Stimulated activated CD8-positive, alpha-beta memory T cell treated with anti-CD3 and anti-CD28 coated beads, Interleukin-2, amount 100 ng/mL, for 48 hours (primary cell): ENCODE results near the gene CENPX.

ENCODE experiments used
- DNase-seq, 2 donors: peaks; one replicate each; pipeline ENCODE4 v3.0.0-alpha.2; 2020; ENCODE audit warnings: low read depth in 2 of 2

CENPX gene

DNA sequence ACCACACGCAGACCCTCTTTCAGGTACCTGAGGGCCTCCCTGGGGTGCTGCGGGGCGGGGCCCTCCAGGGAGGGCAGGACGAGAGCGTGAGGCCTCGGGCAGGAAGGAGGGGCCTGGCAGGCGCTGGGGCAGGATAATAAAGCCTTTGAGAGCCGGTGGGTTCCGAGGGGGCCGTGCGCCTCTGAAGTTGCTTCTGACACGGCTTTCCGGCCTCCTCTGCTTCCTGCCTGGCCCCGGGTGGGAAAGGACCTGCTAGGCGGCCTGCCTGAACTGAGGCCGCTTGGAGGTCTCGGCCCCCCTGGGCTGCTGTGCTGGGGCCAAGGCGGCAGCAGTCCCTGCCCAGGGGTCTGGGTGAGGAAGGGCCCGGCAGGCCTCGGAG is 10.4 kb downstream of the CENPX start:
- no peak for DNase-seq

DNA sequence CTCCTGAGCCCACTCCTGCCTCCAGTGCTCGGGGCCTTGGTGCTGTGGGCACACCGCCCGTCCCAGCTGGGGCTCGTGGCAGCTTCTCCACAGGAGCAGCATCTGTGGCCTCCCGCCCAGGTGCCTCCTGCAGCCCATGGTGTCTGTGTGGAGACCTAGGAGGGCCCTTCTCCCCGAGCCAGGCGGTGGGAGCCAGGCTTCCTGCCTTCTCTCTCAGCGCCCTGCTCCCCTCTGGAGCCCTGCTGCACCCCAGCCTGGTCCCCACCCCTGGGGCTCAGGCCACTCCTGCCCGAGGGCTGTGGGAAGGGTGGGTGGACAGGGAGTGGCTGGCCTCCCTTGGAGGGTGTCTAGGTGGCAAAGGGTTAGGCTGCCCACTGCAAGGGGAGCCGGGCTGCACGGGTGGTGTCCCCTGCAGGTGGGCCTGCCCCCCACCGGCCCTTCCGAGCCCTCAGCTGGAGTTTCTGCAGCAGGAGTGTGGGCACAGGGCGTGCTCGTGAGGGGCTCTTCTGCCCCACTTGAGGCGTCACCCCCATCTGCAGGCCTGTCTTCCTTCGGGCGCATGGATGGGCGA is 11.0 kb downstream of the CENPX start:
- DNase-seq: no peak

DNA sequence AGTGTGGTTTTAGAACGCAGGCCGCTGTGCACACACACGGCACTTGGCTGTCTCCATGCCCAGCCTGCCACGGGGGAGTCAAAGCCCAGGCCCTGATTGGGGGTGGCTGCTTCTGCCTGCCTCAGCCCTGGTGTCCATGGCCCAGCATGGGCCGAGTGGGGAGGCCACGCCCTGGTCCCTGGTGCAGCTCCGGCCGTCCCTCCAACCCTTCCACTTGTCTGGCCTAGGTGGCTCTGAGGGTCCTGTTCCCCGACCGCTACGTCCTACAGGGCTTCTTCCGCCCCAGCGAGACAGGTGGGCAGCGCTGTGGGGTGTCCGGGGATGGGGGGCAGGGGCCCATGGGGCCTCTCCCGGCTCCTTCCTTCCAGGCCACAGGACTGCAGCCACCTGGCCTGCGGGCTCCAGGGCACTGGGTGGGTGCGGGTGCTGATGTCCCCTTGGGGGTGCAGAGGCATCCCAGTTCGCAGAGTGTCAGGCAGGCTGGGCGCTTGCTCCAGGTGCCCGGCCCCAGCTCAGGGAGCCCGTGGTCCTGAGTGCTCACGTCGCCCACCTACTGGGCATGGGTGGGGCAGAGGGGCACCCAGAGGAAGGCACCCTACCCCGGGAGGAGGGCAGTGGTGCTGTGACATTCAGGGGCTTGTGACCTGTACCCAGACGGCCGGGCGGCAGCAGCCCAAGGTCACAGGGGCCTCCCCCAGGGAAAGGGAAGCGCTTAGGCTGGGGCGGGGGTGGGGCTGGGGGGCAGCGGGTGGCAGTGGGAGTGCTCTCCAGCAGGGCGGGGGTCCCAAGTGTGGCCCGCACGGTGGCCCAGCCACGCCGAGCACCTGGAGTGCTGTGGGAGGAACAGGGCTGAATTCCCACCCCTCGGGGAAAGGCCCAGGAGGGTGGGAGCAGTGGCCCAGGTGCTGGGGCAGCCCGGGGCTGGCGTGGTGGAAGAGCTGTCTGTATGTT is 11.8 kb downstream of the CENPX start:
- no peak for DNase-seq

DNA sequence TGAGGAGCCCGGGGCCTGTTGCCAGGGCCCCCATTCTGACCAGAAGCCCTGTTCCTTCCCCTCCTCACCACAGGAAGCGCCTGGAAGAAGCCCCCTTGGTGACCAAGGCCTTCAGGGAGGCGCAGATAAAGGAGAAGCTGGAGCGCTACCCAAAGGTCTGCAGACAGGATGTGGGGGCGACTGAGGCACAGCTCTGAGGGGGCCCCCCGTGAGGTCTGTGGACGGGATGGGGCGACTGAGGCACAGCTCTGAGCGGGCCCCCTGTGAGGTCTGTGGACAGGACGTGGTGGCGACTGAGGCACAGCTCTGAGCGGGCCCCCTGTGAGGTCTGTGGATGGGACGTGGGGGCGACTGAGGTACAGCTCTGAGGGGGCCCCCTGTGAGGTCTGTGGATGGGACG is 13.3 kb downstream of the CENPX start:
- no peak for DNase-seq

DNA sequence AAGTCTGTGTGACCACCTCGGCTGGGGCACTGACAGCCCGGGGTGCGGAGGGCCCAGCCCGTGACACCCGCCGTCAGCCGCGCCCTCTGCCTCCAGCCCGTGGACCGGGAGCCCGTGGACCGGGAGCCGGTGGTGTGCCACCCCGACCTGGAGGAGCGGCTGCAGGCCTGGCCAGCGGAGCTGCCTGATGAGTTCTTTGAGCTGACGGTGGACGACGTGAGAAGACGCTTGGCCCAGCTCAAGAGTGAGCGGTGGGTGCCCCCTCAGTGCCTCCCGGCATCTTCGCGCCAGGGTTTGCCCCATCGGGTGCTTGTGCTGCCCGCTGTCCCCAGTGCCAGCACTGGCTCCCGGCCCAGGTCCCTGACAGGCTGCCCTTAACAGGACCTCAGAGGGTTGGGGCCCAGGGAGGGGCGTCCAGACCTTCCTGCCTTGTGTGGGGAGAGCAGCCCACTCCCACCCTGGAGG is 13.7 kb downstream of the CENPX start:
- DNase-seq: no peak

DNA sequence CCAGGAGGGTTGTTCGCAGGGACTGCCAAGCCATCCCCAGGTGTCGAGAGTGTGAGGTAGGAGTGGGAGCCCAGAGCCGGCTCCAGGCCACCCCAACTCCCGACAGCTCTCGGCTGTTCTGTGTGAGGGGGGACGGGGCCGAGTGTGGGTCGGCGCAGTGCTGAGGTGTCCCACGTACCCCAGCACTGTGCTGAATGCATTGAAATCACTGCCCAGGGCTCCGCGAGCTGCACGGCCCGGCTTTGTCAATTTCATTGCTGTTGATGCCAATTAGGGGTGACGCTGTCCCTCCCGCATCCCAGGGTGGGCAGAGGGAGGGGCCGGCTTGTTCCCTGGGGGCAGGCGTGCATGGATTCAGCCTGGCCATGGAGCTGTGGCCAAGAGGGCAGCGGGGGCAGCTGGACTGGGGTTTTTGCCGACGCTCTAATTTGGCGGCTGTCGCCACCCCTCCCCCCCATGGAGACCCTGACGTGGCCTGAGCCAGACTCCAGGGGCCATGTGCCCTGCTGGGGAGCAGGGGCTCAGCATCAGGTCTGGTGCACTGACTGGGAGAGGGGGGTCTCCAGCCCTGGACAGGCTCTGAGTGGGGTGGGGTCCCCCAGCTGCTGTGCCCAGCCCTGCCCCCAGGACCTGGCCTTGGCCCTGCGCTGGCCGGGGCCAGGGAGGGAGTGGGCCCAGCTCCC is 14.3 kb downstream of the CENPX start:
- DNase-seq: no peak

DNA sequence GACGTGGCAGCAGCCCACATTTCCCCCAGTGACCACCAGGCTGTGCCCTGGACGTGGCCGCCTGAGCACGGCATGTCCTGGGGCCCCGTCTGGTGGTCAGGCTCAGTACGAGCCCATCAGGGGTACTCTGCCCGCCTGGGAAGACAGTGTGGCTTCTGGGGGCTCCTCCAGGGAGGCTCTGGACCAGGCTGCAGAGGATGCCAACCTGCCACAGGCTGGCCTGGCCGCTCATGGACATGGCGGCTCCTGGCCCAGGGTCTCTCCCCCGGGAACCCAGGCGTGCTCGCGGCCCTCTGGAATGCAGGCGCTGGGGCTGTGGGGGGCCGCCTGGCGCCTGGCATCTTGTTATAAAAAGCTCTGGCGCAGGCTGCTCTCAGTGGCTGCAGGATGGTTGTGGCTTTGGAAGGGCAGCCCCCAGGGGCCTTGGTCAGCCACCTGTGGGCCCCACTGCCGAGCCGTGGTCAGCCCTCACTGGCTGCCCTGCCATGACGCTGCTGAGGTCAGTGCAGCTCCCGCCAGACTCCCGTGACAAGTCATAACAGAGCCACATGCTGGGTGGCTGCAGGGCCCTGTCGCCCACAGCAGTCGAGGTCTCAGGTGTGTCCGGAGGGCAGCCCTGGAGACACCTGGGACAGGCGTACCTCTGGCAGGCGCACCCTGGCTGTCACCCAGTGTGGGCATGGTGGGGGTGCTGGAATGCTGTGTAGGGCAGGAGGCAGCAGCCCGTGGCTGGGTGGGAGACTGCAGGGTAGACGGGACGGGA is 15.0 kb downstream of the CENPX start:
- no peak for DNase-seq

DNA sequence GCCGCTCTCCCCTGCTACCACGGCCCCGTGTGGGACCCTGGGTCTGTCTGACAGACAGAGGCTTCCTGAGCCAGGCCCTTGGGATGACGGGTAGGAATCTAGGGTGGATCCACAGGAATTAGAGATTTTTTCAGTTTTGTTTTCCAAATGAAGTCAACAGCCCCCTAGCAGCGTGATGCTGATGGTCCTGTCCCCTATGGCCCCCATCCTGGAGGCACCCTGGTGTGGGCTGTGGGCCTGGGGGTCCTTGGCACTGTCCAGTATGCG is 15.5 kb downstream of the CENPX start:
- no peak for DNase-seq

DNA sequence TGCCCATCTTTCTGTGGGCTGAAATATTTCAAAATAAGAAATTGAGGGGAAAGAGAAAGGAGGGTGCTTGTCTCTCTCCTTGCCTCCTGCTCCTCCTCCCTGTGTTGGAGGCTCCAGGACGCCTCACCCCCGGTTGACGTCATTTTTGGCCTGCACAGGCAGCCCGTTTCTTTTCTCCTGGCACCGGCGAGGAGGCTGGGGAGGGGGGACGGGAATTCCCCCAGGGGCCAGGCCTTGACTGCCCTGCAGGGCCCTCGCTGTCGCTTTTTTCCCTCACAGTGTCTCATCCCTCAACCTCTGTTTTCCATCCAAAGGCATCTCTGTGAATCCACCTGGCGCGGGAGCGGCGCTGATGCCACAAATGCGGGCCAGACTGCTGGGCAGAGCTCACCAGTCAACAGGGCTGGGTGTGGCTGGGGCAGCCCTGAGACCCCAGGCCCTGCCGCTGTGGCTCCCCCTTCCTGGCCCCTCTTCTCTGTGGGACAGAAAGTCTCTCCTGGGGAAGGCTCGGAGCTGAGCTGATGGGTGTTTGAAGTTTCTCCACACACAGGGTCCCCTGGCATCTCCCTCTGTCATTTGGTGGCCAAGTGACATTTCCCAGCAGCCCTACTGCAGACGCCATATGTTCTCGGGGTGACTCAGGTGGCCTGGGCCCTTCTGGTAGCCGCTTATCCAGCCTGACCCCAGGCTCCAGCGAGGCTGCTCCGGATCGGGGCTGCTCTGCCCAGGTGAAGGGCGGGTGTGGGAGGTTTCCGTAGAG is 16.0 kb downstream of the CENPX start:
- no peak for DNase-seq

DNA sequence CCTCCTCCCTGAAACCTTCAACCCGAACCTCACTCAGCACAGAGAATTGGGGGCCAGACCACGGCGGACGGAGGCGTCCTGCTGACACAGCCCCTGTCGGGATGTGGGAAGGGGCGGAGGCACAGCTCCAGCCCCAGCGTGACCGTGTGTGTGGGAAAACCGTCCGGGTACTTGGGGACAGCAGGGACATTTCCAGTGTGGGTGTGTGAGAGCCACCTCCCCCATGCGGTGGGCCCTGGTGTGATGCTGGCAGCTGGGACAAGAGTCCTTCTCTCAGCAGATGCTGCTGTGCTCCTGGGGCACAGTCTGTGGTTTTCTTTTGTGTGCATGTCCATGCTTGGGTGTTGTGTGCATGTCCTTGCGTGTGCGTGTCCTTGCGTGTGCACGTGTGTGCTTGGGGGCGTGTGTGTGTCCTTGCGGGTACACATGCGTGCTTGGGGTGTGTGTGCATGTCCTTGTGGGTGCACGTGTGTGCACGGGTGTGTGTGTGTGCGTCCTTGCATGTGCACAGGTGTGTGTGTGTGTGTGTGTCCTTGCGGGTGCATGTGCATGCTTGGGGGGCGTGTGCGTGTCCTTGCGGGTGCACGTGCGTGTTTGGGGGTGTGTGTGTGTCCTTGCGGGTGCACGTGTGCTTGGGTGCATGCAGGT is 16.9 kb downstream of the CENPX start:
- no peak for DNase-seq

DNA sequence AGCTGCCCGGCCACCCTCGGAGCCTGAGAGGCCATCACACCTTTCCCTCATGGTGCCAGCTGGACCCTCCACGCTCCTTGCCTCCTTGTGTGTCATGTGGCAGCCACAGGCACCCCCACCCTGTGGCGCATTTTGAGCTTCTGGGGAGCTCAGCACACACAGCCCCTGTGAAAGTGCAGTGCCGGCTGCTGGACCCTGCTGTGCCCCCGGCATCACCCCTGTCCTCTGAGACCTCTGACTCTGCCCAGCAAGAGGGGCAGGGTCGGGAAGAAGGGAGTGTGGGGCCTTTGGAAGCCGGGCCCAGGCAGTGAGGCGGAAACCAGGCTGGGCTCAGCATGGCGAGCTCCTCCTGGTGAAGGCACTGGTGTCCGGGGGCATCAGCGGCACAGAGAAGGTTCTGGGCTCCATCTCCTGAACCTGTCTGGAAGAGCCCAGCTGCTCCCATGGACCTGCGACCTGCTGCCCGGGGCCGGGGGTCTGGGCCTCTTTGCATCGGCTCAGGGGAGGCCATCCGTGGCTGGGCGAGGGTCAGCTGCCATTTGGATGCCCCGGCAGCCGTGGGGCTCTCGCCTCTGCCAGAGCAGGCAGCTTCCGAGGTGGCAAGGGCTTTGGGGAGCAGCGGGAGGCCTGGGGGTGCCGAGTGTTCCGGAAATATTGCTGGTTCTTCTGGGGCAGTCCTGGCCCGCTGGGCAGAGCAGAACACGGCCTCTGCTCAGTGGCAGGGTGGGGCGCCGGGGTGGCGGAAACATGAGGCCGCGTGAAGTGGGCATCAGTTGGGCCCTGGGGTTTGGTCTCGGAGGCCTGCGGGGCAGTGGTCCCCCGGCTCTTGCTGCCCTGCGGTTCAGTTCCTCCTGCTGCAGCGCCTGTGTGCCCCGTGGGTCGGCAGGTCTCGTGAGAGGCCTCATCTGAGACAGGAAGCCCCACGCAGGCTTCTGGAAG is 17.9 kb downstream of the CENPX start:
- no peak for DNase-seq

DNA sequence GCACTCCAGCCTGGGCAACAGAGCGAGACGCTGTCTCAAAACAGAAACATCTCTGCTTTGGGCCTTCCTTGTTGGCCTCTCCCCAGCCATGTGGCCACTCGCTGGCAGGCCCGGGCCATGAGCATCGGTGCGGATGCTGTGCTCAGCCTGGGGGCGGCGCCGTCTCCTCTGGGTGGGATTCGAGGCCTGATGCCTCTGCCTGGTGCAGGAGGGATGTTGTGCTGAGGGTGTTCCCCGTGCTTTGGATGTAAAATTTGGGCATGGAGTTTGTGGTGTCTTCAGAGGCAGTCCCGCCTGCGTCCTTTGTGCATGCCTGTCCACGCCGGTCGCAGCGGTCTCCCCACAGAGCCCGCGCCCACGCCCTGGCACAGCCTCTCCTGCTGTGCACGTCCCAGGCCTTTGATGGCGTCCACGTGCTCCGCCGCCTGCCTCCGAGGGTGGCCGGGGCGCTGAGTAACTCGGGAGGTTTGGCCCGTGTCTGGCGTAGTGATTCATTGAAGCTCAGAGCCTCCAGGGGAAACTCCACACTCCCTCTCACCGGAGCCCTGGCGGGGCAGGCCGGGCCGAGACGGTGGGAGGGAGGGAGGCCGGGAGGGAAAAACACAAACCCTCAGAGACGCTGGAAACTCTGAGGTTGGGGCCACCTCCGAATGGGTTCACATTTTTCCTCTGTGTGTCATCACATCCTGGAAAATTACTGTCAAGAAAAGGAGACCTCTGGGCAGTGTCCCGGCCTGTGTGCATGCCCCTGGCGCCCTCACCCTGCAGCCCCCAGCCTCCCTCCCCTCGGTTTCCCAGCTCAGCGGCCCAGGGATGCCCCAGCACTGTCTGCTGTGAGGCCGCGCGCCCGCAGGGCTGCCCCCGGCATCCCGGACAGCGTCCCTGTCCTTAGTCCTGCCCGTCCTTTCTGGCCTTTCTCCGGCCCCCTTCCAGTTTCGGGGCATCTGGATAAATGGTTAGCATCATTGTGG is 19.0 kb downstream of the CENPX start:
- no peak for DNase-seq

DNA sequence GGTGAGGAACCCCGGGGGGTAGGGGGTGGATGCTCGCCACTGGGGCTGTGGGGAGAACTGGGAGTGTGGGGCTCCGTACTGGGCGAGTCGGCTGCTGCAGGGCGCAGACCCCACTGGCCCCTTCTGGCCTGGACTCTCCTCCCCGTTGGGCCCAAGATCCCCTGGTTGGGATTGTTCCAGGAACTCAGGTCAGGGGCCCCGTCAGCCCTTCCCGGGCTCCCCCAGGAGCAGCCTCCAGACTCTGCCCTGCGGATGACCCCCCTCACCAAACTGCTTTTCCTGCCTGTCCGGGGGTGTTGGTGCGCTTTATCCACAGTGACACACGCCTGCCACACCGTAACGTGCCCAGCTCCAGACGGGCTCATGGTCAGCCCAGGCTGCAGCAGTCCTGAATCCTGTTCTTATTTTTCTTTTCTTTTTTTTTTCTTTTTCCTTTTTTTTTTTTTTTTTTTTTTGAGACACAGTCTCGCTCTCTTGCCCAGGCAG is 21.1 kb downstream of the CENPX start:
- DNase-seq: no peak

DNA sequence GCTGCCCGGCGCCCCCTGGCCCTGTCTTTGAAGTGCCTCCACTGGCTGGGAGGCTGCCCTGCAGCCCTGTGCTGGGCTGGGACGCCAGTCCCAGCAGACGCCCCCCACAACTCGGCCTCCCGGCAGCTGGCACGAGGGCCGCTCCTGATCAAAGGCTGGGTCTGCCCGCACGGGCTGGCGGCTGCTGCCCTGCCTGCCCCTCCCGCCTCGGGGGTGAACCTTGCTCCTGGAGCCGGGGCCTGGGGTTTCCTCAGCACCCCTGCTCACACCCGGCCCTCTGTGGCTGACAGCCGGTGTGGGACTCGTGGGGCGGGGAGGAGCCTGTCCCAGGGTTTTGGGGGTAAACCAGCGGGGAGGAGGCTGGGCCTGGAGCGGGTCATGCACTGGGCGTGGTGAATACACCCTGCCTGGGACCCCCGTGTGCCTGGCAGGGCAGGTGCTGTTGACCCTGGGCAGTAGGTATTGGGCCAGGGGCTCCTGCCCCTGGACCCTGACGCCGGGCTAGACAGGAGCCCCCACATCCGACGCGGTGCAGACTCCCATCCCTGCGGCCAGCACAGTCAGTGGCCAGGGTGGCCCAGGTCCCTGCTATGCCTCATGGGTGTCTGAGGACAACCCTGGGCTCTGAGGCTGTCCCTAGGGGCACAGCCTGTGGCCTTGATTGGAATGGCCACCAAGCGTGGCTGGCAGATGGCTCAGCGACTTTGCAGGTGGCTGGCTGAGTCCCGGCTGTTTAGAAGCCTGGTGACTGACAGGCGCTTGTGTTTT is 21.7 kb downstream of the CENPX start:
- DNase-seq: no peak

DNA sequence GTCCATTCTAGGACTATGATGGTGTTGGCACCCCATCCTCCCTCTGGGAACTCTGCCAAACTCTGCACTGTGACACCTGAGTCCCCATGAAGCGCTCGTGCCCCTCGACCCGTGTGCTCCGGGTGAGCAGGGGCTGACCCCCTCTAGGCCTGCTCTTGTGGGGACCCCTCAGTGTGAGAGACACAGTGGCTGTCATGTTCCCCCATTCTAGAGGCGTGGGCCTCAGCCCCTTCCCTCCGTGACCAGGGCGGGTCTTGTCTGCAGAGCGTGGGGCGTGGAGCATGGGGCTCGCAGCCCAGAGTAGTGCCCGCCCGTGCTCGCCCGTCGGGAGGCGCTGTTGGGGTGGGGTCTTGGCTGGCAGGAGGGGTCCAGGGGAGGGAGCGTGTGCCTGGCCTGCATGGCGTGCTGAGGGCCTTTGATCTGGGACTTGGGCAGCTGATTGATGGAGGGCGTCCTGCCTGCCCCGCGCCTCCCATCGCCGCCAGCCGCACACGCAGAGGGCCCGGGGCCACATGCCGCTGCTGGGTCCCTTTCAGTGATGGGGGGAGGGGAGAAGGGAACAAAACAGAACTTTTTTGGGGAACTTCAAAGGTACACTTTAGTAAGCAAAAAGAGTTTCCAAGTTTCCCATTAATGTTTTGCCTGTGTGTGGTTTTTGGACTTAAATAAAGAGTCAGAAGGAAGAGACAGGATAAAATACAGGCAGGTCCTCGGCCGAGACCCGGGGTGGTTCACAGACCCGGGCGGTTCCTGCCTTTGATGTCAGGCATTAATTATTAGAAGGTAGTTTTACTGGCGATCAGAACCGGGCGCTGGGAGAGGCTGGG is 22.5 kb downstream of the CENPX start:
- DNase-seq: no peak

DNA sequence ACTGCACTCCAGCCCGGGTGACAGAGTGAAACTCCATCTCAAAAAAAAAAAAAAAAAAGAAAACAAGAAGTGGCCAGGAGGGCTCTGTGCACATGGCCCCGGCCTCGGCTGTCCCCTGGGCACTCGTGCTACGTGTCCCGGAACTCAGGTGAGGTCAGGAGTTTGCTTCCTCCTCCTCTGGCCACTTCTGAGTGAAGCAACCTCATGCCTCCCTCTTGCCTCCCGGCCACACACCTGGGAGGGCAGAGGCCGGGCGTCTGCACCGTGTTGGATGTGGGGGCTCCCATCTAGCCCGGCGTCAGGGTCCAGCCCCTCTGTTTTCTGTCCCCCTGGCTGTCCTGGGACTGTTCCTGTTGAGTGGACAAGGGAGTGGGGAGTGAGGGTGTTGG is 23.1 kb downstream of the CENPX start:
- no peak for DNase-seq
